HG03066 (cell line): Measurements from ENCODE around the gene SLC38A11.
"Not testable (repeated sequence)": the region's sequence is repeated elsewhere in the genome, so short reads cannot be mapped to it uniquely, and the experiment has no call there.

Experiments used
- ATAC-seq: cut with Tn5 transposase; IDR thresholded peaks from one replicate; pipeline ENCODE4 v1.9.1; 2021; ENCODE audit warnings: low read depth; ENCODE audit not compliant: unreplicated experiment

SLC38A11 gene

GRCh38 chr2:164954954-164955701 lies at the start of gene SLC38A11:
Gene SLC38A11 (minus strand): TSS chr2:164955525. CDS start chr2:164955247, 278 bp downstream.
- no peak for ATAC-seq

- no peak for ATAC-seq
Observed at GRCh38 chr2:165003443-165004130, 48.3 kb upstream of the SLC38A11 start.

- no peak for ATAC-seq
Observed at GRCh38 chr2:165002638-165003037, 47.3 kb upstream of the SLC38A11 start.

- ATAC-seq = not testable (repeated sequence)
Observed at GRCh38 chr2:164994664-164995299, 39.5 kb upstream of the SLC38A11 start.

- no peak for ATAC-seq
Observed at GRCh38 chr2:164993287-164994016, 38.1 kb upstream of the SLC38A11 start.

- ATAC-seq = peak; percentile 57
Observed at GRCh38 chr2:164992818-164993217, 37.5 kb upstream of the SLC38A11 start.

- not testable (repeated sequence) for ATAC-seq
Observed at GRCh38 chr2:164992093-164992454, 36.7 kb upstream of the SLC38A11 start.

DNA sequence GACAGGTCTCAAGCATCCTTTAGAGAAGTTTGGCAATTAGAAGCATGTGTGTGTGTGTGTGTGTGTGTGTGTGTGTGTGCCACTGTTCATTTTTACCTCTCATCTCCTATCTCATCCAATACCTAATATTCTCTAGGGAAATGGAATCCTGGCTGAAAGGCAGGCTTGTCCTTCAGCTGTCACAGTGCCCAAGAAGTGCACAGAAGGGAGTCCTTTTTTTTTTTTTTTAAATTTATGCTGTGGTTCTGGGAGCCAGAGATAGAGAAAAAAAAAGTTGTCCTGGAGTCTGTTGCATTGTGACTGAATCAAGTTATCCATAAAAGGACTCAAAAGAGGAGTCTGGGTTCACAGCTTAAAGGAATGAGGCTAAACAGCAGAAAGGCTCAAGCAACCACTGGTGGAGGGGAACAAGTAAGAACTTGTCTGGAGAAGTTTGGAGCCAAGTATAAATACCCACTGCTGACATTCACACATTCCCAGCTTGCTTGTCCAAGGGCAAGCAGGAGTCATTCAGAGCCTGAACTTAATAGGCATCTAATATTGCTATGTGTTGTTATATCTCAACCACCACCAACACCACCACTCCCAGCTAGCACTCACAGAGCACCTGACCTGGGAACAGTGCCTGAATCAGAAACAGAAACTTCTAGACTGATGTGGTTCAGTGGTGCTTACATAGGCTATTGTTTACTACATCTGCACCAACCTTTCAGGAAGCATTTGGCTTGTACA lies 36.2 kb upstream of the SLC38A11 start:
- ATAC-seq = peak; percentile 72

- not testable (repeated sequence) for ATAC-seq
Observed at GRCh38 chr2:164990953-164991352, 35.6 kb upstream of the SLC38A11 start.

DNA sequence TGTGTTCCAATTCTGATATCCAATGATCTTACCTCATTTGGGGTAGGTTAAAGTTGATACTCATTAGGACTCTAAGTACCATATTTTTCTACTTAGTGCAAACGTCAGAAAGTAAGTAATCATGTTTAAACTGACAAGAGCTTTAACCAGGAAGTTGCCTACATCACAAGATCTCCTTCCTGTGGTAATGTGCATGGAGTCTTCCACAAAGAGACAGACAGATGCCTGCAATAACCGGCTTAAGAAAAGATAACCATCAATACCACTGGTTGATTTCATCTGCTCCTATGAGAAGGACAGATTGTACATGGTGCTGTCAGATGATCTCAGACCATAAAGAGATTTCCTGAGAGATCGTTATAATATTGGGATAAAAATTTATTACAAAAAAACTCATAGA lies 33.5 kb upstream of the SLC38A11 start:
- ATAC-seq = not testable (repeated sequence)

DNA sequence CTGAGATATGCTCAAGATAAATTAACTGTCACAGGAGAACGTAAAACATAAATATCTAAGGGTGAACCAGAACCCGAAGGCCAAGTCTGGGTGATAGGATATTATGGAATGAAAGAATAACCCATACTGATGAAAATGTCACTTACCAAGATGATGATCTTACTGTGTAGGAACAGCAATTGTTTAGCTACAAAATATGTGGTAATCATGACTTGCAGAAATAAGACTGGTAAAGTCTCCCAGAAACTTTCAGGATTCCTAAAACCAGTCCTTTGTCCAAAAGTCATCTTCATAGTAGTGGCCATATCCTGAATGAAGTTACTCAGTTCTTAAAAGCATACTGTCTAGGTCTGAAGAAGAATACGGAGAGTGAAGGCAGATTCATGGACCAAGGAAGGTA lies 30.7 kb upstream of the SLC38A11 start:
- not testable (repeated sequence) for ATAC-seq

DNA sequence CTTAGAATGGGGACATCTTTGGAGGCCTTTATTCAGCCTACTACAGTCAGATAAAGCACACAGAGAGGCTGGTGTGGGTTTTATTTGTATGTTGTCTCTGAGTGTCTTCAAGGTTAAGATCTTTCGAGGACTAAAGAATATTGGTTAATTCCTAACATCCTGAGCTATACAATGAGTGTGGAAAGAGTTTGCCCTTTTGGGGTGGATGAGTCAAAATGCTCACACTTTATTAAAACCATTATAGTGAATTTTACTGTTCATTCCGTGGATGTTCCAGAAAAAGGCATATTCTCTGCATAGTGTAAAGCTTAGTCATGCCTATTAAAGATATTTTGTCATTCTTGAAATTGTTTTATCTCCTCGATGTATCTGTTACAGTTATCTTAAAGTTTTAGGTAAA lies 29.1 kb upstream of the SLC38A11 start:
- no peak for ATAC-seq

GRCh38 chr2:164981217-164981990 lies 26.1 kb upstream of the SLC38A11 start:
- no peak for ATAC-seq

GRCh38 chr2:164980688-164981087 lies 25.4 kb upstream of the SLC38A11 start:
- ATAC-seq = not testable (repeated sequence)

DNA sequence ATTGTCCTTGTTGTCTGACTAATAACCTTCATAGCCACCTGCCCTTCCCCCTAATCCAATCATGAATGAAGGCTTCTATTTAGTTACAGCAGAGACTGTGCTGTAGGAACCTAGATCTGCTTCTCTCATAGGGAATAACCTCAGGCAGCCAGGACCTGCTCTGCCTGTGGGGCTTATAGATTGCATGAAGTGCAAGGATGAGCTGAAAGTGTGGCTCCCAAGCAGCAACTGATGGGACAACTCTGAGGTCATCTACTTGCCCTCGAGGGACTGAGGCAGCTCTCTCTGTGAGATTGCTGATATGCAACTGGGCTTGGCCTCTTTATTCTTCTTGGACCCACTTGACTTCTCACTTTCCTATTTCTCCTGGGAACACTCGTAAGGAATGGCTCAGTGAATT lies 23.8 kb upstream of the SLC38A11 start:
- no peak for ATAC-seq

DNA sequence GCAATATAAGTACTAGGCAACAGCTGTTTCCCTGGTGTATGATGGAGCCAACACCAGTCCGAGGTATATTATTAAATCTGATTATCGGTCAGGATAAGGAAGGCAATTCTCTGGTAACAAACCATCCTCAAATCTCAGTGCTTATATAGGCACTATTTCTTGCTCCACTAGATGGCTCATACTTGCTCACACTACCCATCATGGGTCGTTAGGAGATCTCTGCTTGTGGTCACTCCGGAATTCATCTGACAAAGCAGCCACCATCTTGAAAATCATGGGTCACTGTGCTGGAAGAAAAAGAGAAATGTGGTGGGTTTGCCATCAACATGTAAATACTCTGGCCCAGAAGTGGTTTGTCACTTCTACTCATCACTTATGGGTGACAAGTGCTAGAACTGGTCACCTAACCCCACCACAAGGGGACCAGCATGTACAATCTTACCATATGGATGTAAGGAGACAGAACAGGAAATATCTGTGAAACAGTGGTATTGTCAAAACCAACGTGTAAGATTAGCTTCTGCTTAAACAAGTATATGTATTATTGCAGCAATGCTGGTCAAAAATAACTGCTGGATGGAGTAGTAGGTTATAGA lies 21.6 kb upstream of the SLC38A11 start:
- not testable (repeated sequence) for ATAC-seq

- no peak for ATAC-seq
Observed at GRCh38 chr2:164976301-164976700, 21.0 kb upstream of the SLC38A11 start.

DNA sequence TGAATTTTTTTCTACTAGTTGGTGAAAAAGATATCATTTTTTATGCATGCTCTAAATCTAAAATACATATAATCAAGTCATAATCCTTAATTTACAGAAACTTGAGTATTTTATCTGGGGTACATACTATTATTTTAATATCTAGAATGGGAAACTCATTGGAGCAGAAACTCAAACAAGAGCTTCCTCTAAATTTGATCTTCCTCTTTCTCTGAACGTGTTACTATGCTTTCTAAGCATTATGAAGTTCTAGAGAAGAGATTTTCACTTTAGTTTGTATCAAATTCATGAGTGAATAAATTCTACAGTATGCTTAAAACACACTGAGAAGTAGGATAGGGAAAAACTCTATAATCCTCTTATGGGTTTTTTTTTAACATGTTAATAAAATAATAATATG lies 20.6 kb upstream of the SLC38A11 start:
- ATAC-seq = no peak

DNA sequence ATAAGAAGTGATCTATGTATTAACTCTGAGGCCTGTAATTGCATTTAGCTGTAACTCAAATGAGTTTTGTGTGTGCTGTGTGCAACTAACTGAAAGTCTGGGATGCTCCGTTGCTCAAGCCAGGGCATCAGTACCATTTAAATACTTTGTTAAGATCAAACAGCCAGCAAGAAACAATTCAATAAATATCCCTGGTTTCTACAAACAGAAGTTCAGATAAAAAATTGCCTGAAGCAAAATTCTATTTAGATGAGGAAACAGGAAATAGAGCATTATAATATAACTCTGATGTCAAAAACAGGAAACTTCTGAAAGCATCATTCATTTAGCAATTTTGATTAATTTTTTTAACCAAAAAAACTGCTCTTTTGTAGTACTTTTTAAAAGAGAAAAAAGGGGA lies 18.9 kb upstream of the SLC38A11 start:
- no peak for ATAC-seq
